OCI-LY1 (cell line): ENCODE results near the gene RABIF.
"Not testable (repeated sequence)": the region's sequence is repeated elsewhere in the genome, so short reads cannot be mapped to it uniquely, and the experiment has no call there.

Experiments used
- H2AFZ ChIP-seq: fragments of 200-600 bp; sonication (generic), shearing (Covaris generic); 2 replicates; pipeline ENCODE4 v1.6.0; 2014; ENCODE audit warnings: antibody characterized with exemption, mild to moderate bottlenecking, low read length
- H3F3A ChIP-seq: fragments of 200-600 bp; sonication (generic), shearing (Covaris generic); 2 replicates; pipeline ENCODE4 v1.6.0; 2014; ENCODE audit warnings: mild to moderate bottlenecking, antibody characterized with exemption, low read length, moderate library complexity; ENCODE audit not compliant: insufficient read depth
- H3K27ac ChIP-seq: fragments of 200-600 bp; sonication (generic); 2 replicates; pipeline ENCODE4 v1.5.1; 2014; ENCODE audit warnings: low read length, mixed run types, mild to moderate bottlenecking, low read depth; ENCODE audit not compliant: poor library complexity, severe bottlenecking
- H3K27me3 ChIP-seq: fragments of 200-600 bp; sonication (generic); 2 replicates; pipeline ENCODE4 v1.6.0; 2014; ENCODE audit warnings: antibody characterized with exemption, mild to moderate bottlenecking, low read length, moderate library complexity; ENCODE audit not compliant: insufficient read depth
- H3K36me3 ChIP-seq: fragments of 200-600 bp; sonication (generic); 2 replicates; pipeline ENCODE4 v1.6.1; 2014; ENCODE audit warnings: mild to moderate bottlenecking, antibody characterized with exemption, low read length, moderate library complexity, mixed read lengths; ENCODE audit not compliant: insufficient read depth
- H3K4me1 ChIP-seq: fragments of 200-600 bp; sonication (generic); 2 replicates; pipeline ENCODE4 v1.5.1; 2014; ENCODE audit warnings: mild to moderate bottlenecking, low read length, moderate library complexity; ENCODE audit not compliant: insufficient read depth, severe bottlenecking
- H3K4me2 ChIP-seq: fragments of 200-600 bp; sonication (generic), shearing (Covaris generic); 2 replicates; pipeline ENCODE4 v1.6.1; 2014; ENCODE audit warnings: low read length
- H3K4me3 ChIP-seq: fragments of 200-600 bp; sonication (generic); 2 replicates; pipeline ENCODE4 v1.5.1; 2014; ENCODE audit warnings: low read length, low read depth, mild to moderate bottlenecking, mixed read lengths; ENCODE audit not compliant: poor library complexity, severe bottlenecking
- H3K79me2 ChIP-seq: fragments of 200-600 bp; shearing (Covaris generic); 2 replicates; pipeline ENCODE4 v1.6.1; 2016; ENCODE audit warnings: mixed run types, low read length, mixed read lengths; ENCODE audit not compliant: insufficient read depth
- H3K9ac ChIP-seq: fragments of 200-600 bp; sonication (generic), shearing (Covaris generic); 2 replicates; pipeline ENCODE4 v1.6.1; 2014; ENCODE audit warnings: mild to moderate bottlenecking, low read length, mixed read lengths
- H3K9me2 ChIP-seq: fragments of 200-600 bp; sonication (generic), shearing (Covaris generic); 2 replicates; pipeline ENCODE4 v1.6.1; 2014; ENCODE audit warnings: low read depth, mild to moderate bottlenecking, low read length, mixed read lengths
- H3K9me3 ChIP-seq: fragments of 200-600 bp; shearing (Covaris generic); 2 replicates; pipeline ENCODE4 v1.6.1; 2014; ENCODE audit warnings: low read length, mixed read lengths
- H4K20me1 ChIP-seq: fragments of 200-600 bp; sonication (generic), shearing (Covaris generic); 2 replicates; pipeline ENCODE4 v1.6.0; 2016; ENCODE audit warnings: mild to moderate bottlenecking, low read length; ENCODE audit not compliant: insufficient read depth
- CTCF ChIP-seq: fragments of 200-600 bp; sonication (generic), shearing (Covaris generic); IDR thresholded peaks from 2 replicates; pipeline ENCODE4 v1.5.1; 2017; ENCODE audit warnings: mild to moderate bottlenecking, antibody characterized with exemption, low read length, moderate library complexity, mixed read lengths
- EZH2 ChIP-seq: fragments of 200-600 bp; sonication (generic), shearing (Covaris generic); IDR thresholded peaks from 2 replicates; pipeline ENCODE4 v1.8.0; 2017; ENCODE audit warnings: borderline replicate concordance, mixed run types, mild to moderate bottlenecking, antibody characterized with exemption, low read length, moderate library complexity, mixed read lengths

Gene RABIF

DNA sequence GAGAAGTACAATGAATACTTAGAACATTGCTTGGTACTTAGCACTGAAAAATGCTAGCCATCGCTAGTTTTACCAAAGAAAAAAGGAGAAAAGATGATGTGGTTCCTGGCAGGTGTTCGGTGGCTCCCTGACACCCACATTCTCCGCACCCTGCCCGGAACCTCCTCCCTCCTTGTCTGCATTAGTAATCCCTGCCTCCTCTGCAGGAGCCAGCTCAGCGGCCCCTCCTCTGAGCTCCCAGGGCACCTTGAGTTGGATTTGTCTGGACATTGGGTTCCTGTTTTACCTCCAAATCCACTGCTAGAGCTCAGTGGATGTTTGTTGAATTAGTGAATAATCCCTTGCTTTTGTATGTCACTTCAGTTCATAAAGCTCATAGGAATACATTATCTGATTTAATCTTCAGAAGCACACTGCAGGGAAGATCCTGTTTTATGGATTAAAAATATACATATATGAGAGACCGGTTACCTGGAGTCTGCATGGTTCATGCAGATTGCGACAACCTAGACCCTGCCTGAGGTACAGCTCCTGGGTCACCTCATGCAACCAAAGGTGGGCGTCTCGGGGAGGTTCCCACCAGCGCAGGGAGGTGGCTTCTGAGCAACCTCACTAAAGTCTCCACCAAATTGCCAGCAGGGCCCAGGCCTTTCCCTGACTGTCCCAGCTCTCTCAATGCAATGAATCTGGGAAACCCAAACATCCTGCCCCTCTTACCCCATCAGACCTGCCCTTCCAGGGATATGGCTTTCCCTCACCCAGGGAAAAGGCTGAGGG is 54.0 kb downstream of the RABIF start:
- Histone ChIP-seq H3K4me3 (no peak overlapping the region), H4K20me1 (no peaks in the 10 kb centered on the region), H3K4me2 (no peak overlapping the region), H3K36me3 (no peaks in the 10 kb centered on the region), H3K4me1 (no peaks in the 10 kb centered on the region), H3K9me2 (no peaks in the 10 kb centered on the region), H3K9ac (no peak overlapping the region), H3K9me3 (no peaks in the 10 kb centered on the region), H2AFZ (no peak overlapping the region), H3K27ac (no peak overlapping the region), H3K27me3 (peaks cover 7% of the 10 kb centered on the region; the same call in 1 of the 2 replicates), H3F3A (no peaks in the 10 kb centered on the region), H3K79me2 (no peaks in the 10 kb centered on the region)
- TF ChIP-seq CTCF (no peak), EZH2 (no peak)

DNA sequence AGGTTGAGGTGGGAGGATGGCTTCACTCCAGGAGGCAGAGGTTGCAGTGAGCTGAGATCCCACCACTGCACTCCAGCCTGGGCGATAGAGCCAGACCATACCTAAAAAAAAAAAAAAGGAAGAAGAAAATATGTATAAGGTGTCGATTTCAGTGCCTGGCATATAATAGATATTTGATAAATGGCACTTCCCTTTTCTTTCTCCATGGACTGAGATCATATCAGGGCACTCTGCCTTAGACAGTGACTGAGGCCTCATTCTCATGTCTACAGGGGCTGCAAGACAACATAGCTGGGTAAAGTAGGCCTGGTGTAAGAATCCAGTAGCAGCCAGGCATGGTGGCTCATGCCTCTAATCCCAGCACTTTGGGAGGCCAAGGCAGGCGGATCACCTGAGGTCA is 57.0 kb downstream of the RABIF start:
- H3K27ac ChIP-seq: no peak overlapping the region
- H3K9me2 ChIP-seq: no peaks in the 10 kb centered on the region
- no peak overlapping the region for H2AFZ ChIP-seq
- no peaks in the 10 kb centered on the region for H4K20me1 ChIP-seq
- H3K4me3 ChIP-seq: no peak overlapping the region
- no peaks in the 10 kb centered on the region for H3K79me2 ChIP-seq
- H3K9ac ChIP-seq: no peak overlapping the region
- H3K4me1 ChIP-seq: no peaks in the 10 kb centered on the region
- H3K4me2 ChIP-seq: no peak overlapping the region
- no peak for TF ChIP-seq CTCF
- no peak for TF ChIP-seq EZH2
- H3F3A ChIP-seq: no peaks in the 10 kb centered on the region
- H3K36me3 ChIP-seq: no peaks in the 10 kb centered on the region
- H3K9me3 ChIP-seq: no peaks in the 10 kb centered on the region
- H3K27me3 ChIP-seq: peaks cover 7% of the 10 kb centered on the region; the same call in 1 of the 2 replicates

GRCh38 chr1:202829223-202829622 is 59.7 kb downstream of the RABIF start:
- H3K36me3 ChIP-seq, H3K9me3 ChIP-seq, H3K4me3 ChIP-seq, H3F3A ChIP-seq, H3K4me1 ChIP-seq, H3K9me2 ChIP-seq, H2AFZ ChIP-seq, H3K27me3 ChIP-seq, H3K27ac ChIP-seq, H3K79me2 ChIP-seq, H3K4me2 ChIP-seq, H4K20me1 ChIP-seq, H3K9ac ChIP-seq: not testable (repeated sequence)
